Lung (tissue), 12 donors: Measurements from ENCODE around the gene TMEM9. TPM values are rescaled to one million over a fixed set of nuclear protein-coding genes. Genes with fewer than 3 reads are reported as not detected.

ENCODE experiments used
- ATAC-seq: fragments of 200-7000 bp; cut with Tn5 transposase; one replicate; pipeline ENCODE4 v1.9.1; 2020; ENCODE audit warnings: moderate number of reproducible peaks; ENCODE audit not compliant: insufficient read depth, low FRiP score
- DNase-seq, 3 donors: peaks; one replicate each; pipeline ENCODE4 v3.0.0-alpha.2; 2013 to 2017
- H3K27ac ChIP-seq, 2 donors: one replicate each; pipeline ENCODE4 v1.5.1; 2013; ENCODE audit warnings: mild to moderate bottlenecking in 2 of 2, moderate library complexity in 2 of 2, control low read depth in 1 of 2, inconsistent platforms in 1 of 2, low read depth in 1 of 2, low read length in 1 of 2
- H3K27me3 ChIP-seq, 3 donors: one replicate each; pipeline ENCODE4 v1.5.1; 2013; ENCODE audit warnings: low read length in 2 of 3; ENCODE audit not compliant: control insufficient read depth in 3 of 3, insufficient read depth in 3 of 3
- H3K36me3 ChIP-seq, 4 donors: one replicate each; pipeline ENCODE4 v1.5.1; 2013; ENCODE audit warnings: low read length in 4 of 4, mild to moderate bottlenecking in 1 of 4, moderate library complexity in 1 of 4; ENCODE audit not compliant: control insufficient read depth in 4 of 4, insufficient read depth in 4 of 4
- H3K4me1 ChIP-seq, 5 donors: one replicate each; pipeline ENCODE4 v1.5.1; 2013; ENCODE audit warnings: low read length in 5 of 5, mild to moderate bottlenecking in 2 of 5, moderate library complexity in 1 of 5; ENCODE audit not compliant: control insufficient read depth in 5 of 5, insufficient read depth in 5 of 5
- H3K4me3 ChIP-seq: one replicate; pipeline ENCODE4 v1.5.1; 2013; ENCODE audit warnings: mild to moderate bottlenecking, control low read depth, moderate library complexity
- H3K9ac ChIP-seq, 2 donors: one replicate each; pipeline ENCODE4 v1.5.1; 2013; ENCODE audit warnings: low read length in 2 of 2, control low read depth in 1 of 2; ENCODE audit not compliant: insufficient read depth in 1 of 2
- H3K9me3 ChIP-seq, 4 donors: one replicate each; pipeline ENCODE4 v1.5.1; 2013; ENCODE audit warnings: low read length in 3 of 4, mild to moderate bottlenecking in 1 of 4, moderate library complexity in 1 of 4; ENCODE audit not compliant: control insufficient read depth in 4 of 4, insufficient read depth in 3 of 4
- WGBS, 2 donors: extraction: QIAGEN DNeasy Blood & Tissue Kit; methylation state at CpG; one replicate each; pipeline ENCODE4 v1.1.7; 2013; 5-methylcytosine and 5-hydroxymethylcytosine counted together
- polyA plus RNA-seq, 2 donors: library from polyadenylated mRNA; stranded (reverse); fragments of 200-250 nt; gene quantifications; one replicate each; pipeline ENCODE4 v1.2.1, GENCODE V29; 2013
- total RNA-seq, 2 donors: library from RNA; depleted of rRNA in 1 of 2; stranded (reverse); fragments of >200 nt in 1 of 2; gene quantifications; one replicate each; pipeline ENCODE4 v1.2.1, GENCODE V29; 2014 to 2021
- TF ChIP-seq, protein P1 (sequence below): IDR thresholded peaks from 2 replicates; pipeline ENCODE4 v1.5.1; 2012; ENCODE audit warnings: mild to moderate bottlenecking; ENCODE audit errors: control extremely low read depth, extremely low read depth
- donor health status: control.
- donor health status: control.
- donor health status: Bipolar disorder and iron deficiency.
- donor health status: healthy.
- donor health status: DM: yes; HTN: yes; CAD: no.

TMEM9 gene
- total and polyA plus RNA-seq, 4 donors: 64.8 to 89.7 (median 77.6) TPM

DNA sequence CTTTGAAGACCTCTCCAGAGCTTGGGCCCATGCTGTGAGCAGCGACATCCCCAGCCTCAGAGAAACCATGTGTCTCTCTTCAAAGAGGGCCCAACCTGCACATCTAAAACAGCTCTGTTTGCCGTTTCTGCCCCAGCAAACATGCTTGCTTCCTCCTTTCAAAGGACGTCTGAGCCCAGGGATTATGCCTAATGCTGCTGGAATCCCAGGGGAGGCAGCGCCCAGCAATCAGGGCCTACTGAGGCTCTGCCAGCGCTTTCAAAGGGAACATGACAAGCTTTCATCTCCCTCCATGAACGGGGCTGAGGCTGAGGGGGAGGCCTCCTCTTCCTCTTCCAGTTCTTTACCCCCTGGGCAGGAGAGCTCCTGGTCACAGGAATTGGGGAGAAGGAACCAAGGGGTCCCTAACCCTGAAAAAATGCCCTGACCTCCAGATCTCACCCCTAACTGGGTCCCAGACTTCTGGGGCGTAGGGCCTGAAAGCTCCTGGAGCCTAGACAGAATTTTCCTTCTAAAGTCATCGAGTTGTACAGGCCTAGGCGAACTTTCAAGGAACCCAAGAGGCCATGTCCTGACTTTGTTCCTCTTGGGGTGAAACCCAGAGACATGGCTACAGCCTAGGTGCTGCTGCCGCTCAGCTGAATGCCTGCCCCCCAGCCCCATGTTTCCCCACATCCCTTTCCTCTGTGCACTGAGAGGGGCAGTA lies 13.9 kb downstream of the TMEM9 start:
- DNase-seq: no peak

DNA sequence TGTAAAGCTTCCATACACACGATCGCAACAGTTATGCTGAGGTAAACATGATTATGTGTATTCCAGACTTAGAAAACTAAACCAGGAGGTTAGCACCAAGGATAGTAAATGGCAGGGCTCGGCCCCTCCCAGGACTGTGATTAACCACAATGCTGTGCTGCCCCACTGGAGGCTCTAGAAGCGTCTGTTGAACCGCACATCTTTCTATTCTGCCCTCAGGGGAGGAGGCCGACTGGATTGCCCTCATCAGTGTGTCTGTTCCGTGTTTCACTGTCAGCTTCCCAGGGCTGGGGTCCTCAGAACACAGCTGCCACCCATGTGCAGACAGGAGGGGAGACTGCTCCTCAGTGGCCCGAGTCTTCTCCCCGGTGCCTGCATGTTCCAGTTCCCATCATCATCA lies 14.5 kb downstream of the TMEM9 start:
- Histone ChIP-seq H3K27ac (no peak overlapping the region), H3K27me3 (no peaks in the 10 kb centered on the region), H3K9me3 (no peaks in the 10 kb centered on the region), H3K4me3 (no peak overlapping the region), H3K9ac (no peak overlapping the region), H3K36me3 (peaks cover 7 to 62% (median 49%) of the 10 kb centered on the region in 4 donors), H3K4me1 (peaks cover 0 to 2% (median 0%) of the 10 kb centered on the region in 5 donors)
- DNase-seq: no peak
- ATAC-seq: no peak
- TF ChIP-seq, protein P1, sequence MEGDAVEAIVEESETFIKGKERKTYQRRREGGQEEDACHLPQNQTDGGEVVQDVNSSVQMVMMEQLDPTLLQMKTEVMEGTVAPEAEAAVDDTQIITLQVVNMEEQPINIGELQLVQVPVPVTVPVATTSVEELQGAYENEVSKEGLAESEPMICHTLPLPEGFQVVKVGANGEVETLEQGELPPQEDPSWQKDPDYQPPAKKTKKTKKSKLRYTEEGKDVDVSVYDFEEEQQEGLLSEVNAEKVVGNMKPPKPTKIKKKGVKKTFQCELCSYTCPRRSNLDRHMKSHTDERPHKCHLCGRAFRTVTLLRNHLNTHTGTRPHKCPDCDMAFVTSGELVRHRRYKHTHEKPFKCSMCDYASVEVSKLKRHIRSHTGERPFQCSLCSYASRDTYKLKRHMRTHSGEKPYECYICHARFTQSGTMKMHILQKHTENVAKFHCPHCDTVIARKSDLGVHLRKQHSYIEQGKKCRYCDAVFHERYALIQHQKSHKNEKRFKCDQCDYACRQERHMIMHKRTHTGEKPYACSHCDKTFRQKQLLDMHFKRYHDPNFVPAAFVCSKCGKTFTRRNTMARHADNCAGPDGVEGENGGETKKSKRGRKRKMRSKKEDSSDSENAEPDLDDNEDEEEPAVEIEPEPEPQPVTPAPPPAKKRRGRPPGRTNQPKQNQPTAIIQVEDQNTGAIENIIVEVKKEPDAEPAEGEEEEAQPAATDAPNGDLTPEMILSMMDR: no peak
- 92% methylated on average over 9 of the region's 9 CpGs for WGBS, 2 donors

More for the DNA sequence above, 13.9 kb downstream of the TMEM9 start:
- WGBS, 2 donors: 82 to 86% methylated on average over 10 of the region's 10 CpGs
- no peaks in the 10 kb centered on the region for H3K27me3 ChIP-seq
- no peak for ATAC-seq
- H3K27ac ChIP-seq: no peak overlapping the region
- no peaks in the 10 kb centered on the region for H3K9me3 ChIP-seq
- TF ChIP-seq, protein P1: no peak
- H3K4me3 ChIP-seq: no peak overlapping the region
- H3K36me3 ChIP-seq: peaks cover under 1 to 63% (median 47%) of the 10 kb centered on the region in 4 donors
- peaks cover 0 to 2% (median 0%) of the 10 kb centered on the region in 5 donors for H3K4me1 ChIP-seq
- H3K9ac ChIP-seq: no peak overlapping the region

DNA sequence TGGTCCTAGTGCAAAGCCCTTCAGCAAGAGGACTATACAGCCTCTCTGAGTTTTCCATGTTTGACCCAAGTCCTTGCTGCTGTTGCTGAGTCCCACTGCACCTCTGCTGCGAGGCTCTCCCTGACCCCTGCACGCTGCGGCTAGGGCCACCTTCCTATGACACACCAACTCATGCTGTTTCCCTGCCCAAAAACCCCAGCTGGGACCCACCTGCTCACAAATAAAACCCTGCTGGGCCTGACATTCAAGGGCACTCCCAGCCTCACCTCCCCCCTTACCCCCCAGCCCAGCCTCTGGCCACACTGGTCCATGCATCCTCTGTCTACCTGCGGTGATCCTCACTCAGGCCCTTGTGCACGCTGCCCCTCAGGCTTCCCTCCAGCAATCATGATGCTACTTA lies 15.0 kb downstream of the TMEM9 start:
- ATAC-seq (no peak), DNase-seq (no peak)
- WGBS, 2 donors: 97 to 99% methylated on average over 5 of the region's 5 CpGs
- no peak overlapping the region for H3K4me3 ChIP-seq
- H3K4me1 ChIP-seq: peaks cover 0 to 2% (median 0%) of the 10 kb centered on the region in 5 donors
- no peaks in the 10 kb centered on the region for H3K9me3 ChIP-seq
- no peaks in the 10 kb centered on the region for H3K27me3 ChIP-seq
- H3K27ac ChIP-seq: no peak overlapping the region
- H3K36me3 ChIP-seq: peaks cover 9 to 60% (median 50%) of the 10 kb centered on the region in 4 donors
- no peak overlapping the region for H3K9ac ChIP-seq
- TF ChIP-seq, protein P1: no peak
